B cell (primary cell): Measurements from ENCODE around the gene CLSTN2. TPM values are rescaled to one million over a fixed set of nuclear protein-coding genes. Genes with fewer than 3 reads are reported as not detected.

Experiments used
- ATAC-seq: fragments of 200-7000 bp; cut with Tn5 transposase; one replicate; pipeline ENCODE4 v1.10.0; 2021; ENCODE audit warnings: low read depth, mild to moderate bottlenecking, moderate number of reproducible peaks, moderate library complexity
- CTCF ChIA-PET: fragments of 350-600 bp; sonication (Branson Sonifier 250); formaldehyde crosslinking; loops from one replicate; lab custom pipeline; 2021; ENCODE audit warnings: antibody characterized with exemption, inconsistent platforms; lab: Charles Lee
- POLR2A ChIA-PET: fragments of 350-600 bp; sonication (Branson Sonifier 250); formaldehyde crosslinking; loops from one replicate; lab custom pipeline; 2021; ENCODE audit warnings: antibody characterized with exemption; lab: Charles Lee
- DNase-seq: peaks from one replicate; pipeline ENCODE4 v3.0.0; 2013
- H2AFZ ChIP-seq: 2 replicates; pipeline ENCODE4 v1.6.1; 2012; ENCODE audit warnings: mild to moderate bottlenecking, low read depth, low read length; ENCODE audit not compliant: insufficient read depth, poor library complexity, severe bottlenecking
- H3K27ac ChIP-seq, 2 donors: 1 replicate in 1 of 2; 2 replicates in 1 of 2; pipeline ENCODE4 v1.5.1; 2012 to 2013; ENCODE audit warnings: low read length in 2 of 2, mild to moderate bottlenecking in 2 of 2, moderate library complexity in 1 of 2
- H3K27me3 ChIP-seq, 4 experiments: fragments of 200-600 bp in 1 of 4; sonication (generic) in 1 of 4; replicated peaks in 1 of 4; 1 replicate in 2 of 4; 2 replicates in 2 of 4; pipeline versions ENCODE4 v1.6.1 to v1.7.0; 2013 to 2016; ENCODE audit warnings: low read length in 3 of 4, mild to moderate bottlenecking in 2 of 4, mixed read lengths in 1 of 4, moderate library complexity in 1 of 4; ENCODE audit not compliant: insufficient read depth in 4 of 4, control insufficient read depth in 3 of 4; ENCODE audit errors: control extremely low read depth in 1 of 4
- H3K36me3 ChIP-seq, 2 experiments: replicated peaks in 1 of 2; 1 replicate in 1 of 2; 2 replicates in 1 of 2; pipeline versions ENCODE4 v1.6.1 to v1.7.1; 2013; ENCODE audit warnings: low read length in 1 of 2; ENCODE audit not compliant: insufficient read depth in 2 of 2, control insufficient read depth in 1 of 2; ENCODE audit errors: control extremely low read depth in 1 of 2, extremely low read depth in 1 of 2
- H3K4me1 ChIP-seq, 2 donors: fragments of 200-600 bp in 1 of 2; sonication (generic) in 1 of 2; 1 replicate in 1 of 2; 2 replicates in 1 of 2; pipeline versions ENCODE4 v1.5.1 to v1.6.1; 2013 to 2017; ENCODE audit warnings: low read length in 2 of 2; ENCODE audit not compliant: control insufficient read depth in 2 of 2, insufficient read depth in 2 of 2
- H3K4me2 ChIP-seq: replicated peaks from 2 replicates; pipeline ENCODE3; 2012; ENCODE audit warnings: mild to moderate bottlenecking, low read depth, low read length; ENCODE audit not compliant: poor library complexity, severe bottlenecking
- H3K4me3 ChIP-seq, 5 experiments: fragments of 200-600 bp in 1 of 5; sonication (generic) in 1 of 5; 1 replicate in 3 of 5; 2 replicates in 2 of 5; pipeline versions ENCODE4 v1.5.1 to v1.7.0; 2011 to 2016; ENCODE audit warnings: low read length in 4 of 5, mild to moderate bottlenecking in 4 of 5, low read depth in 2 of 5, control low read depth in 1 of 5, moderate library complexity in 1 of 5; ENCODE audit not compliant: insufficient read depth in 1 of 5; ENCODE audit errors: control extremely low read depth in 1 of 5, extremely low read depth in 1 of 5
- H3K79me2 ChIP-seq: fragments of 200-600 bp; sonication (generic); one replicate; pipeline ENCODE4 v1.6.0; 2016; ENCODE audit warnings: low read length; ENCODE audit not compliant: control insufficient read depth, insufficient read depth
- H3K9ac ChIP-seq: fragments of 200-600 bp; sonication (generic); 2 replicates; pipeline ENCODE4 v1.6.1; 2017; ENCODE audit warnings: mild to moderate bottlenecking, low read length, moderate library complexity
- H3K9me3 ChIP-seq, 3 donors: one replicate each; pipeline versions ENCODE4 v1.6.1 to v1.7.1; 2013; ENCODE audit warnings: low read length in 2 of 3; ENCODE audit not compliant: control insufficient read depth in 2 of 3, insufficient read depth in 1 of 3; ENCODE audit errors: control extremely low read depth in 1 of 3
- H4K20me1 ChIP-seq: 2 replicates; pipeline ENCODE4 v1.6.0; 2012; ENCODE audit warnings: mild to moderate bottlenecking, low read length; ENCODE audit not compliant: insufficient read depth, control insufficient read depth, poor library complexity, severe bottlenecking
- H3K27ac Mint-ChIP-seq: one replicate; pipeline ENCODE4 v1.8.0; 2021; ENCODE audit warnings: mixed read lengths
- H3K27me3 Mint-ChIP-seq: one replicate; pipeline ENCODE4 v1.8.0; 2021; ENCODE audit warnings: mixed read lengths
- H3K4me1 Mint-ChIP-seq: one replicate; pipeline ENCODE4 v1.8.0; 2021; ENCODE audit warnings: mixed read lengths
- H3K4me3 Mint-ChIP-seq: one replicate; pipeline ENCODE4 v1.8.0; 2021; ENCODE audit warnings: mixed read lengths
- H3K9me3 Mint-ChIP-seq: one replicate; pipeline ENCODE4 v1.8.0; 2022; ENCODE audit warnings: mixed read lengths; ENCODE audit not compliant: insufficient read depth
- CTCF ChIP-seq: fragments of 200-600 bp; IDR thresholded peaks from one replicate; pipeline ENCODE4 v1.8.0; 2022; ENCODE audit warnings: antibody characterized with exemption, mild to moderate bottlenecking
- EZH2 ChIP-seq: IDR thresholded peaks from 2 replicates; pipeline ENCODE4 v1.6.1; 2012; ENCODE audit warnings: borderline replicate concordance, low read depth, mild to moderate bottlenecking, moderate library complexity, low read length; ENCODE audit not compliant: insufficient read depth, poor library complexity, severe bottlenecking
- WGBS: methylation state at CpG from one replicate; pipeline ENCODE4 v1.1.5; 2013; ENCODE audit warnings: missing lambda C conversion rate; ENCODE audit not compliant: insufficient coverage; 5-methylcytosine and 5-hydroxymethylcytosine counted together
- intact Hi-C: fragments of 100-400 bp; cut with micrococcal nuclease; formaldehyde crosslinking; loops from one replicate; pipeline ENCODE4 v1.10.0; 2022
- polyA plus RNA-seq: library from polyadenylated mRNA; depleted of rRNA; stranded (reverse); fragments of >200 nt; gene quantifications from 2 replicates; pipeline ENCODE4 v1.2.3, GENCODE V29; 2012
- total RNA-seq, 2 donors: library from RNA; stranded (reverse); fragments of 120-200 nt in 1 of 2; gene quantifications; 1 replicate in 1 of 2; 2 replicates in 1 of 2; pipeline versions ENCODE4 v1.2.3 to v1.2.4, GENCODE V29; 2013 to 2022

Gene CLSTN2
- total and polyA plus RNA-seq, 2 donors (not counting 1 experiment from before 2014, with no cell fraction given) = not detected

- ChIA-PET POLR2A (no interaction called here), CTCF (no interaction called here)
- Histone ChIP-seq H3K9ac (no peak overlapping the region), H3K27ac (no peak overlapping the region), H2AFZ (no peak overlapping the region), H3K4me3 (no peak overlapping the region), H3K4me1 (no peaks in the 10 kb centered on the region), H3K4me2 (no peak overlapping the region), H4K20me1 (no peaks in the 10 kb centered on the region), H3K9me3 (peaks cover 0 to 5% (median 0%) of the 10 kb centered on the region in 3 donors), H3K27me3 (peaks cover 0 to 4% (median 0%) of the 10 kb centered on the region in 4 experiments), H3K36me3 (no peaks in the 10 kb centered on the region), H3K79me2 (no peaks in the 10 kb centered on the region)
- intact Hi-C loops = no loop called here
- Mint-ChIP-seq H3K27ac (no peak overlapping the region), H3K9me3 (no peaks in the 10 kb centered on the region), H3K27me3 (peaks cover 4% of the 10 kb centered on the region), H3K4me3 (no peak overlapping the region), H3K4me1 (peaks cover 2% of the 10 kb centered on the region)
- no peak for DNase-seq
- WGBS = 44% methylated on average over 2 of the region's 2 CpGs
- ATAC-seq = no peak
- TF ChIP-seq CTCF = no peak
- no peak for TF ChIP-seq EZH2
Measured at GRCh38 chr3:140332131-140332530, 397.1 kb downstream of the CLSTN2 start.

GRCh38 chr3:140334132-140334929, 399.3 kb downstream of the CLSTN2 start:
- Mint-ChIP-seq H3K4me3 (no peak overlapping the region), H3K27me3 (no peaks in the 10 kb centered on the region)

More at GRCh38 chr3:140334132-140334929, 399.3 kb downstream of the CLSTN2 start:
- ChIA-PET POLR2A (no interaction called here), CTCF (no interaction called here)
- H3K9me3 Mint-ChIP-seq = no peaks in the 10 kb centered on the region
- ATAC-seq (no peak), DNase-seq (no peak)
- Histone ChIP-seq H3K4me1 (no peaks in the 10 kb centered on the region), H3K36me3 (no peaks in the 10 kb centered on the region), H3K9me3 (peaks cover 0 to 5% (median 0%) of the 10 kb centered on the region in 3 donors), H3K27me3 (peaks cover 0 to 4% (median 0%) of the 10 kb centered on the region in 4 experiments), H4K20me1 (no peaks in the 10 kb centered on the region), H3K27ac (no peak overlapping the region), H3K4me2 (no peak overlapping the region), H3K9ac (no peak overlapping the region), H3K4me3 (no peak overlapping the region), H3K79me2 (no peaks in the 10 kb centered on the region), H2AFZ (no peak overlapping the region)
- peaks cover 2% of the 10 kb centered on the region for H3K4me1 Mint-ChIP-seq
- intact Hi-C loops = no loop called here
- WGBS = 92% methylated on average over 4 of the region's 5 CpGs
- TF ChIP-seq CTCF = no peak
- TF ChIP-seq EZH2 = no peak
- H3K27ac Mint-ChIP-seq = no peak overlapping the region
